ENCODE data around the gene NR2F6. TPM values are rescaled to one million over a fixed set of nuclear protein-coding genes. Genes with fewer than 3 reads are reported as not detected.
A peak's percentile ranks its signal among the peaks of the same experiment; 100 is the strongest.

NR2F6 gene
- total RNA-seq, 1 donor from 2014 or later, result 14.4 TPM

- intact Hi-C loops (cut with micrococcal nuclease), result no loop called here
These were observed 3.1 kb downstream of the NR2F6 start for GRCh38 chr19:17242431-17243208.

GRCh38 chr19:17240826-17241399 lies 4.8 kb downstream of the NR2F6 start:
- Mint-ChIP-seq H3K4me1 (ENCODE audit: low read depth) (no peaks in the 10 kb centered on the region), H3K36me3 (ENCODE audit: low read depth) (no peaks in the 10 kb centered on the region), H3K27me3 (ENCODE audit: insufficient read depth) (peaks cover 6% of the 10 kb centered on the region), H3K4me3 (no peak overlapping the region), H3K27ac (no peak overlapping the region), H3K9me3 (no peaks in the 10 kb centered on the region)
- intact Hi-C loops (cut with micrococcal nuclease), result no loop called here
- no peak for DNase-seq (ENCODE audit: low spot score)

More at GRCh38 chr19:17242431-17243208, 3.1 kb downstream of the NR2F6 start:
- Mint-ChIP-seq H3K27me3 (ENCODE audit: insufficient read depth) (peaks cover 12% of the 10 kb centered on the region), H3K4me1 (ENCODE audit: low read depth) (no peaks in the 10 kb centered on the region), H3K36me3 (ENCODE audit: low read depth) (no peaks in the 10 kb centered on the region), H3K27ac (no peak overlapping the region), H3K9me3 (no peaks in the 10 kb centered on the region), H3K4me3 (peak overlapping the region; percentile 34)
- DNase-seq (ENCODE audit: low spot score), result no peak

- no peak overlapping the region for H3K4me3 Mint-ChIP-seq
- H3K36me3 Mint-ChIP-seq (ENCODE audit: low read depth), result no peaks in the 10 kb centered on the region
- no peaks in the 10 kb centered on the region for H3K9me3 Mint-ChIP-seq
- peaks cover 6% of the 10 kb centered on the region for H3K27me3 Mint-ChIP-seq (ENCODE audit: insufficient read depth)
- no peaks in the 10 kb centered on the region for H3K4me1 Mint-ChIP-seq (ENCODE audit: low read depth)
- intact Hi-C loops (cut with micrococcal nuclease), result no loop called here
- H3K27ac Mint-ChIP-seq, result no peak overlapping the region
- no peak for DNase-seq (ENCODE audit: low spot score)
These were observed 5.5 kb downstream of the NR2F6 start for GRCh38 chr19:17240062-17240752.

- peak overlapping the region; percentile 48 for H3K4me3 Mint-ChIP-seq
- H3K4me1 Mint-ChIP-seq (ENCODE audit: low read depth), result peaks cover 13% of the 10 kb centered on the region
- DNase-seq (ENCODE audit: low spot score), result no peak
- no peaks in the 10 kb centered on the region for H3K9me3 Mint-ChIP-seq
- intact Hi-C loops (cut with micrococcal nuclease), result no loop called here
- H3K27me3 Mint-ChIP-seq (ENCODE audit: insufficient read depth), result no peaks in the 10 kb centered on the region
- H3K27ac Mint-ChIP-seq, result peak overlapping the region; percentile 14
- H3K36me3 Mint-ChIP-seq (ENCODE audit: low read depth), result no peaks in the 10 kb centered on the region
These were observed 7.7 kb downstream of the NR2F6 start for GRCh38 chr19:17237747-17238706.

GRCh38 chr19:17236811-17237543 lies 8.7 kb downstream of the NR2F6 start:
- H3K27me3 Mint-ChIP-seq (ENCODE audit: insufficient read depth), result no peaks in the 10 kb centered on the region
- no peak overlapping the region for H3K27ac Mint-ChIP-seq
- no peak for DNase-seq (ENCODE audit: low spot score)
- peaks cover 13% of the 10 kb centered on the region for H3K4me1 Mint-ChIP-seq (ENCODE audit: low read depth)
- H3K4me3 Mint-ChIP-seq, result peak overlapping the region; percentile 59
- H3K36me3 Mint-ChIP-seq (ENCODE audit: low read depth), result no peaks in the 10 kb centered on the region
- intact Hi-C loops (cut with micrococcal nuclease), result no loop called here
- H3K9me3 Mint-ChIP-seq, result no peaks in the 10 kb centered on the region

GRCh38 chr19:17235971-17236777 lies 9.5 kb downstream of the NR2F6 start:
- Mint-ChIP-seq H3K4me1 (ENCODE audit: low read depth) (peaks cover 13% of the 10 kb centered on the region), H3K27ac (peak overlapping the region; percentile 65), H3K27me3 (ENCODE audit: insufficient read depth) (no peaks in the 10 kb centered on the region), H3K4me3 (peak overlapping the region; percentile 59), H3K36me3 (ENCODE audit: low read depth) (no peaks in the 10 kb centered on the region), H3K9me3 (no peaks in the 10 kb centered on the region)
- intact Hi-C loops (cut with micrococcal nuclease), result loop anchor here (1.0 to 2.0 kb wide), 6 partner anchors 10 to 161 kb away; partner anchors contain the start of genes BABAM1, HAUS8, MYO9B and OCEL1
- DNase-seq (ENCODE audit: low spot score), result no peak

- Mint-ChIP-seq H3K27me3 (ENCODE audit: insufficient read depth) (no peaks in the 10 kb centered on the region), H3K9me3 (no peaks in the 10 kb centered on the region), H3K27ac (peak overlapping the region; percentile 79), H3K36me3 (ENCODE audit: low read depth) (no peaks in the 10 kb centered on the region), H3K4me3 (peak overlapping the region; percentile 85), H3K4me1 (ENCODE audit: low read depth) (peaks cover 13% of the 10 kb centered on the region)
- intact Hi-C loops (cut with micrococcal nuclease), result loop anchor here (1.0 to 2.0 kb wide), 6 partner anchors 9 to 161 kb away; partner anchors contain the start of genes BABAM1, HAUS8, MYO9B and OCEL1
- peak; percentile 75 for DNase-seq (ENCODE audit: low spot score)
These were observed 10.3 kb downstream of the NR2F6 start for GRCh38 chr19:17235300-17235970.

- peaks cover 13% of the 10 kb centered on the region for H3K4me1 Mint-ChIP-seq (ENCODE audit: low read depth)
- intact Hi-C loops (cut with micrococcal nuclease), result loop anchor here (1.0 to 2.0 kb wide), 6 partner anchors 9 to 160 kb away; partner anchors contain the start of genes BABAM1, HAUS8, MYO9B and OCEL1
- peak overlapping the region; percentile 85 for H3K4me3 Mint-ChIP-seq
- no peaks in the 10 kb centered on the region for H3K9me3 Mint-ChIP-seq
- H3K36me3 Mint-ChIP-seq (ENCODE audit: low read depth), result no peaks in the 10 kb centered on the region
- peak; percentile 60 for DNase-seq (ENCODE audit: low spot score)
- H3K27ac Mint-ChIP-seq, result peak overlapping the region; percentile 79
- H3K27me3 Mint-ChIP-seq (ENCODE audit: insufficient read depth), result no peaks in the 10 kb centered on the region
These were observed 10.8 kb downstream of the NR2F6 start for GRCh38 chr19:17234911-17235299.

- Mint-ChIP-seq H3K27ac (no peak overlapping the region), H3K36me3 (ENCODE audit: low read depth) (no peaks in the 10 kb centered on the region), H3K27me3 (ENCODE audit: insufficient read depth) (no peaks in the 10 kb centered on the region), H3K4me3 (no peak overlapping the region), H3K9me3 (no peaks in the 10 kb centered on the region), H3K4me1 (ENCODE audit: low read depth) (peaks cover 13% of the 10 kb centered on the region)
- intact Hi-C loops (cut with micrococcal nuclease), result no loop called here
- no peak for DNase-seq (ENCODE audit: low spot score)
These were observed 13.5 kb downstream of the NR2F6 start for GRCh38 chr19:17232258-17232657.

- Mint-ChIP-seq H3K4me1 (ENCODE audit: low read depth) (peaks cover 17% of the 10 kb centered on the region), H3K9me3 (no peaks in the 10 kb centered on the region), H3K27me3 (ENCODE audit: insufficient read depth) (no peaks in the 10 kb centered on the region), H3K27ac (no peak overlapping the region), H3K4me3 (no peak overlapping the region), H3K36me3 (ENCODE audit: low read depth) (peaks cover 2% of the 10 kb centered on the region)
- DNase-seq (ENCODE audit: low spot score), result no peak
- intact Hi-C loops (cut with micrococcal nuclease), result loop anchor here (5.0 kb wide), 1 partner anchor 52 kb away; the partner anchor contains the start of gene ANKLE1
These were observed 15.8 kb downstream of the NR2F6 start for GRCh38 chr19:17229890-17230289.
